ENCODE data around the gene HIC2.
"Not testable (repeated sequence)": the region's sequence is repeated elsewhere in the genome, so short reads cannot be mapped to it uniquely, and the experiment has no call there.

The HIC2 gene

DNA sequence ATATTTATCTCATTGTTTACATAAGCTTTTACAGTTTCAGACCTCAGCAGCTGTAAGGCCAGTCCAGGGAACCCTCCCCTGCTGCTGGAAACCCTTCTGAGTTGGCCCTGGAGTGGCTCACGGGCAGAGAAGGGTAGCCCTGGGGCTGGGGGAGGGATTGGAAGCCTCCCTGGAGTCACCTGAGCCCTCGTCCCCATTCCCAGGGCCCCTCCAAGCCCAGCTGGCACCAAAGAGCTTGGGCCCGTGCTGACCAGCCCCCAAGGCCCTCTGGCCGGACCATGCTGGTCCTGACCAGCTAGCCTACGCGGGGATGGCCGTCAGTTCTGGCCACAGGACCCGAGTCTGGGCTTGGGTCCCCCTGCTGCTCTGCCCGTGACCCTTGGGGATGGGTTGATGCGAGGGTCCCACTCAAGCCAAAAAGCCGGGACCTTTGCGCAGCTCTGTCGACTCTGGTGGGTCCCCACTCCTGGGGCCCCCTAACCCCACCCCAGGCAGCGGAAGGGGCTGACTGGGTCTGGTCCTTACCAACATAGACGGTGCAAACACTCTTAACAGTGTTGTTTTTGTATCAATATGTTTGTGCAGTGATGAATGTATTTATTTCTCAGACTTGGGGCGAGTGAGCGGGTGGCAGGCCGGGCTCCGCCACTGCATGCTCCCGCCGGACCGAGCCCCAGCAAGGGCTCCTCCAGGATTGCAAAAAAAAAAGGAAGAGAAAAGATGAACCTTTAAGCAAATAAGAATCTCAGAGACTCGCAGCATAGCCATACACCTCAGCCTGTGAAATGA lies 32.6 kb downstream of the HIC2 start:
- no peak for DNase-seq (ENCODE audit: low spot score)

DNA sequence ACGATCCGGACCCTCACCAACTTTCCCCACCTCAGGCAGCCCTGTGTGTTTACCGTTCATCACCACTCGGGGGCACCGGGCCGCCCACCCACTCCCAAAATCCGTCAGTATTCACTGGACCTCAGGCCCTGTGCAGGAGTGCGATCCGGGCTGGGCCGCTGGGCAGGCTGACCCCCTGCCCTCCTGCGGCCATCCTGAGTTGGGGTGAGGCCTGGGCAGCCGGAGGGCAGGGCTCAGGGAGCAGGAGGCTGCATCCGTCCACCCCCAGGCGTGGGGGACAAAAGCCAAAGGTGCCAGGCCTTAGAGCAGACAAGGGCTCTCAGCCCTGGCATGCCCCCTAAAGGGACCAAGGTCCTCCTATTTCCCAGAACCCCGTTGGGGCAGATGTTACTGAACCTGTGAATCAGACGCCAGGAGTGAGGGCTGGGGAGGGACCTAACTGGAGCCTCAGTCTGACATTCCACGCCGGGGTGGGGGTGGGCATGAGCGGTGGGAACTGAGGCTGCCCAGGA lies 33.2 kb downstream of the HIC2 start:
- no peak for DNase-seq (ENCODE audit: low spot score)

DNA sequence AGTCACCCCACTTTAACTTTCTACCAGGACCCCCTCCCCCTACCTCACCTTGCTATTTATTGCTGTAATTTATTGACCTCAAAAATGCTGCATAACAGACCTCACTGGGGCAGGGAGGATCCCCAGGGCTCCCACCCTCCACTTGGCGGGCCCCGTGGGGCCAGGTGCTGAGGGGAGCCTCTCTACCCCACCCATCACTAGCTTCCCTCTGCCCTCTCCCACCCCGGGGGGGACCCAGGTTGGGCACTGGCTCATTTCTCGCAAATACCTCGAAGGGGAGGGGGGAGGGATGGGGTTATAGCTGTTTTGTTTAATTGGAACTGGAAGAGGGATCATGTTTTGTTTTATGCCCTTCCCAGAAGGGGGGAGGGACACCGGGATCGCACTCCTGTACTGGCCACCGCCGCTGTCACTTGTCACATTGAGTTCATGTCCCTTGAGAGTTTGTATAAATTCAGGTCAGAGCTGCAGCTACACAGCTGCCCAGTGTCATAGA lies 33.7 kb downstream of the HIC2 start:
- no peak for DNase-seq (ENCODE audit: low spot score)

DNA sequence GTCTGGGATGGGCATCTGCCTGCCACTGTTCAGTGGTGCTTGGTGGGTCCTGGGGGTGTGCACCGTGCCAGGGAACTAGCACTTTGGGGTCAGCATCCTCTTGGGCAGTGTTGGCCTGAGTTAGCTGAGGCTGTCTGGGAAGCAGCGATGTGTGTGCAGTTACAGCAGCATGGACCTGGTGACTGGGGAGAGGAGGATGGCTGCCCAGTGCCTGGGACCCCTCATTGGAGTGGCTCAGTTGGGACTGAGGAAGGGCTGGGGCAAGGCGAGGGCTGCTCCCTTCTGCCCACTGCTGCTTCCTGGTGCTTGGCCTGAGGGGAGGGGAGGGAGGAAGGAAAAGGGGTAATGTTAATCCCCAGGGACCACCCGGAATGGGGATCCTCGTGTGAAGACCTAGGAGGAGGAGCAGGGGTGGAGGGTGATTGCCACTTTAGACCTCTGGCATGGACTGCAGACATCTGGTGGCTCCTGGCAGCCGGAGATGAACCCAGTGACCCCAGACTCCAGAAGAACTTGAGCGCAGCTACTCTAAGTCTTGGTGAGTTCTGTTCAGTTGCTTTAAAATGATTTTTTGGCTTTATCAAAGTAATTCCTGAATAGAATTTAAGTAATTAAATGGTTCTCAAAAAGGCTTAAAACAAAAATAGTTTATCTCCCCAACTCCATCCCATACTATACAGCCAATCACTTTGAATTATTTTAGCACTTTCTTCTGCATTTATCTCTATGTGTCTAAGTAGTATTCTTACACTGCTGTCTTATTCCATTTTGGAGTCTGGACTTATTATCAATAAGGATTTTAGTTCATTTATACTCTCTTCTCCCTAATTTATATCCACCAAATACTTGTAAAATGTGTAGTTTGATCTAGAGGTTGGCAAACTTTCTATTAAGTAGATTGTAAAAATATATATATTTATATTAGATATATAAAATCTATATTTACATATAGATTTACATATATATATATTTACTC lies 34.7 kb downstream of the HIC2 start:
- no peak for DNase-seq (ENCODE audit: low spot score)

DNA sequence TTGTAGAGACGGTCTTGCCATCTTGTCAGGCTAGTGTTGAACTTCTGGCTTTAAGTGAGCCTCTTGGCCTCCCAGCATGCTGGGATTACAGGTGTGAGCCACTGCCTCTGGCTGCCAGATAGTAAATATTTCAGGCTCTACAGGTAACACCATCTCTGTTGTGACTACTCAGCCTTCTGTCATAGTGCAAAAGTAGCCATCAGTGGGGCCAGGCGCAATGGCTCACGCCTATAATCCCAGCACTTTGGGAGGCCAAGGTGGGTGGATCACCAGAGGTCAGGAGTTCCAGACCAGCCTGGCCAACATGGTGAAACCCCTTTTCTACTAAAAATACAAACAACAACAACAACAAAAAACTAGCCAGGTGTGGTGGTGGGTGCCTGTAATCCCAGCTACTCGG lies 35.5 kb downstream of the HIC2 start:
- DNase-seq (ENCODE audit: low spot score): not testable (repeated sequence)

DNA sequence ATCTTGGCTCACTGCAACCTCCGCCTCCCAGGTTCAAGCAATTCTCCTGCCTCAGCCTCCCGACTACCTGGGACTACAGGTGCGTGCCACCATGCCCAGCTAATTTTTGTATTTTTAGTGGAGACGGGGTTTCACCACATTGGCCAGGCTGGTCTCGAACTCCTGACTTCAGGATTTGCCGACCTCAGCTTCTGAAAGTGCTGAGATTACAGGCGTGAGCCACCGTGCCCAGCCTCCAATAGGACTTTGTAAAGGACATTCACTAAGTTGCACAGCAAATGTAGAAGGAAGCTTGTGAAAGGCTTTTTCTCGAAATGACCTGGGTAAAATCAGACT lies 37.8 kb downstream of the HIC2 start:
- not testable (repeated sequence) for DNase-seq (ENCODE audit: low spot score)

DNA sequence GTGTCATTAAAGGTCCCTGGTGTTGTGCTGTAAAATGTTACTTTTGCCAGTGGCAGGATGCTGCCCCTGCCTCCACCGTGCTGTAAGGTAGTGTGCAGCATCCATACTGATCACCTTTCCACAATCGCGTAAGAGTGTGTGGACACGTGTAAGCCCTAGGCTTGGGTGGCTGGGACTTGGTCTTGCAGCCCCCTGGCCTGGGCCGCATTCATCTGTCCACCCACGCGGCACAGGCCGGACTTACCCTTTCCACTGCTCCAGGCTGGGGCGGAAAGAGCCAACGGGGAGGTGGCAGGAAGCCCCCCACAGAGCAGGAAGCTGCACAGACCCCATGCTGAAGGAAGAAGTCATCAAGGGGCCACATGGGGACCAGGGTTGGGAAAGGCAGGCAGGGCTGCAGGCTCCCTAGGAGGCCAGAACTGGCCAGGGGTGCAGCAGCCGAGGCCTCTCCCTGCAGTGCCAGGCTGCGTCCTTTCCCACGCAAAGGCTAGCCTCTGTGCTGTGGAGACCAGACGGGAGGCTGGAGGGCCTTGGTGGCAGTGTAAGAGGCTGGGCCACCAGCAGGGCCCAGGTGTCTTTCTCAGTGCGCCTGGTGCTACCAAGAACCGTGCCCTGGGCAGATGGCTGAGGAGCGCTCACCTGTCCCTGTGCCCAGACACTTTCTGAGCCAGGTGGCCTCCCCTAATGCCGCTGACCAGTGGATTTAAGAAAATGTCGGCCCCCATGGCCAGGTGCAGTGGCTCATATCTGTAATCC lies 38.3 kb downstream of the HIC2 start:
- no peak for DNase-seq (ENCODE audit: low spot score)

DNA sequence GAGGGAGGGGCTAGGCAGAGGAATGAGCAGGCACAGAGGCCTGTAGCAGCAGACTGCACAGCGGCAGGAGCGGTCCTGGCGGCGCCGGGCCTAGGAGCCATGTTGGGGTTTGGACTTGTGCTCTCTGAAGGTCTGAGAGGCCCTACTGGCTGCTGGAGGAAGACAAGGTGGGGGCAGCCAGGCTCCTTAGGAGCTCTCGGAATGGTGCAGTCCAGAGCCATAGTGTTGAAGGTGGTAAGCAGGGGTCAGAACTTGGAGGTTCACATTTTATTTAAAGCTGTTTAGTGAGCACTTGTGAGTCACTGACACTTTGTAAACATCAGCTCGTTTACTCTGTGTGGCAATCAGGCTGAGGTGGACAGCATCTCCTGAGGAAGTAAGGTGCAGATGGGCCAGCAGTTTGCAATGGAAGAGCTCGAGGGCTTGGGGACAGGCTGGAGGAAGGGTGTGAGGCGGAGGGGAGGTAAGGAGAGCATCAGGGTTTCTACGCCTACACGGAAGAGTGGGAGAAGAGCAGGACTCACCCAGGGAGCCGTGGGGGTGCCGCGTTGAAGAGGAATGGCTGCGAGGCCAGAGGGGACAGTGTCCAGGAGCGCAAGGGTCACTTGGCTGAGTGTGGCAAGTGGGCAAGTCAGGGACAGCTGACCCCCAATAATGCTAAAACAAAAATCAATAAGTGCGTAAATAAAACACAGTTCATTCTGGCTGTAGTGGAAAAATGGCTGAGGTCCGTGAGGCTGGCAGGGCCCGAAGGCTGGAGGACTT lies 40.0 kb downstream of the HIC2 start:
- DNase-seq (ENCODE audit: low spot score): no peak

DNA sequence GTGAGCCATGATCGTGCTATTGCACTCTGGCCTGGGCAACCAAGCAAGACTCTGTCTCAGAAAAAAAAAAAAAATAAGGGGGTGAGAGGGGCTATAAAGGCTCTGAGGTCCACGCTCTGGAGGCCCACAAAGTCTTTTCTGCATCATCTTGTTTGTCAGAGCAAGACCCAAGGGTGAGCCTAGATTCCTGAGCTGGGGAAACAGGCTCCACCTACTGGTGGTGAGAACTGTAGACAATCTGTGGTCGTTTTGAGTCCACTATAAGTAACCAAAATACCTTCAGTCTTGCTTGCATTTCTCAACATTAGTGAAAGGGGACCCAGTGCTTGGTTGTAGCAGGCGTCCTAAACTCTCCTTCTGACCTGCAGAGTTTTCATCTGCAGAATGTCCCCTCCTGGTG lies 45.5 kb downstream of the HIC2 start:
- not testable (repeated sequence) for DNase-seq (ENCODE audit: low spot score)

DNA sequence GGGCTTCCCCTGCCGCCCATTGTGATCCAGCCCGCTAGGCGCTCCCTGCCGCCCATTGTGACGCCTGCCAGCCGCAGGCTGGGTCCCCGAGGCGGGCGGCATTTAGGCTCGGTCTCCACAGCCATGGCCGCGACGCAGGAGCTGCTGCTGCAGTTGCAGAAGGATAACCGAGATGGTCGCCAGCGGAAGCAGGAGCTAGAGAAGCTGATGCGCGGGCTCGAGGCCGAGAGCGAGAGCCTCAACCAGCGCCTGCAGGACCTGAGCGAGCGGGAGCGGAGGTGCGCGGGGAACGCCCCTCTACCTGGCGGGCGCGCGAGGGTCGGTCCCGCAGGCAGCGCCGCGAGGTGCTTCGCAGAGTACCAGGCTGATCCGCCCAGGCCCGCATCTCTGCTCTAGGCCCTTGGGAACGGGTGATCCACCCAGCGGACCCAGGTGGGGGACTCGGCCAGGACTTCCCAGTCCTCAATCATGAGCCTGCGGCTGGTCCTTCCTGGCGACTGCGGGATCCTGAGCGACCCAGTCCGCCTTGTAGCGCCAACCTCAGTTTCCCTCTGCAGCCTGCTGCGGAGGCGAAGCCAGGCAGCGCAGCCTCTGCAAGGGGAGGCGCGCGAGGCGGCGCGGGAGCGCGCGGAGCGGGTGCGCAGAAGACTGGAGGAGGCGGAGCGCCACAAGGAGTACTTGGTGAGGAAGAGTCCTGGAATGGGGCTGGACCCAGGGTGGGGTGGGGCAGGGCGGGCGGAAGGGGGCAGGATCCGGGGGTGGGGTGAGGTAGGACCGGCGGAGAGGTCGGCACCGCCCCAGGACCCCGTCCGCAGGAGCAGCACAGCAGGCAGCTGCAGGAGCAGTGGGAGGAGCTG lies 50.4 kb downstream of the HIC2 start, which contains the start of gene TMEM191C:
Gene TMEM191C, plus strand, starts transcription at position 51 of the 857 bp plus-strand sequence. Its CDS starts 73 bp downstream, at position 124.
- DNase-seq (ENCODE audit: low spot score): not testable (repeated sequence)

DNA sequence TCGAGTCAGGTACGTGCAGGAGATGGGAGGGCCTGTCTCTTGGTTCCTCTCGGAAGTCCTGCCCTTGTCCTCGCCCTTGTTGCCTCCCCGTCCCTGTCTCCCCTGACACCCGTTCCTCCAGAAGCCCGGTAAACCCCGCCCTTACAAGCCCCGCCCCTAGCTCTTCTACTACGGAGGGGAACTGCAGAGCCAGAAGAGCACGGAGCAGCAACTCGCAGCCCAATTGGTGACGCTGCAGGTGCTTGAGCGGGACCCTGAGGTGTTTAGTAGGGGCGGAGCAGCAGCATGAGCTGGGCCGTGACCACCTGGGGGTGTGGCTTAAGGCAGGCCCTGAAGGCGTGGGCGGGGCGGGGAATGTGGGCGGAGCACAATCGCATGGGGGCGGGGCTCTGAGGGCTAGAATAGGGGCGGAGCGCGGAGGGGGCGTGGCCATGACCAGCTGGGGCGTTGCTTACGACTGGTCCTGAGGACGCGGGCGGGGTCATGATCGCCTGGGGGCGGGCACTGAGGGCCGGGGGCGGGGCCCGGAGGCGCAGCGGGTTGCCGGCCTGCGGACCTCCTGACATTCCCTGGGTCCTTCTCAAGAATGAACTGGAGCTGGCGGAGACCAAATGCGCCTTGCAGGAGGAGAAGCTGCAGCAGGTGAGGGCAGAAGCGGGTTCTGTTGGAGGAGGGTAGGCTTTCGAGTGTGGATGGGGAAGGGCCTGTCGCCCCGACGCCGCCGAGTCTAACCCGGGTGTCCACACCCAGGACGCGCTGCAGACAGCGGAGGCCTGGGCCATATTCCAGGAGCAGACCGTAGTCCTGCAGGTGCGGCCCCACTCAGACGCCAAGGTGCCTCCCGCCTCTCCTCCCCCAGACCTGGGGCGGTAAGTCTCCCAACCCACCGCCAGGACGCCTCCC lies 51.3 kb downstream of the HIC2 start:
- peak; percentile 81 for DNase-seq (ENCODE audit: low spot score)

DNA sequence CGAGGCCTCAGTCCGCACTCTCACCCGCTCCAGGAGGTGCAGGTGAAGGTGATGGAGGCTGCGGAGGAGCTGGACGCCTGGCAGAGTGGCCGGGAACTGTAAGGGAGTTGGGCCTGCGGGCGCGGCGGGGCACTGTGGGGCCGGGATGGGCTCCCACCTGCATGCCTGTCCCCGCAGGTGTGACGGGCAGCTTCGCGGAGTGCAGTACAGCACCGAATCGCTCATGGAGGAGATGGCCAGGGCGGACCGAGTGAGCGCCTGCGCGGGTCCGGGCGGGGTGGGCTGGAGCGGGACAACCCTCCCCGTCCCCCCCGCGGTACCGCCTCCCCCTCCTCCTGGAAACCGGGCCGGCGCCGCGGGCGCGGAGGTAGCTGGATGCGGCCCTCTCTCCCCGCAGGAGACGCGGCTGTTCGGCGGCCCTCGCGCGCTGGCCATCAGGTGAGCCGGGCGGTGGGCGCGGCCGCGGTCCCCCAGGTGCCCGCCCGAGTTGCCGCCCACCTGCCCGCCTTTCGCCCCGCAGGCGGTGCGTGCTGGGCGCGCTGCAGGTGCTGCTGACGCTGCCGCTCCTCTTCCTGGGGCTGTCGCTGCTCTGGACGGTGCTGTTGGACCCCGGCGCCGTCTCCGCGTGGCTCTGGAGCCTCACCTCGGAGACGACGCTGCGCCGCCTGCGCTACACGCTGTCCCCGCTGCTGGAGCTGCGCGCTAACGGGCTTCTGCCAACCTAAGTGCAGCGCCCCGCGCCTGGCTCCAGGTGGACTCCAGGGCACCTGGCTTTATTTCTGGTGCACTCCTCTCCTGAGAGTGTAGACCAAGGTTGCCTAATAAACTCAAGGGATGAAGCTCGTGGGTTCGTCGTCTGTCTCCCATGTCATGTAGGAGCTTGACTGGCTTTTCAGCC lies 52.2 kb downstream of the HIC2 start:
- not testable (repeated sequence) for DNase-seq (ENCODE audit: low spot score)

DNA sequence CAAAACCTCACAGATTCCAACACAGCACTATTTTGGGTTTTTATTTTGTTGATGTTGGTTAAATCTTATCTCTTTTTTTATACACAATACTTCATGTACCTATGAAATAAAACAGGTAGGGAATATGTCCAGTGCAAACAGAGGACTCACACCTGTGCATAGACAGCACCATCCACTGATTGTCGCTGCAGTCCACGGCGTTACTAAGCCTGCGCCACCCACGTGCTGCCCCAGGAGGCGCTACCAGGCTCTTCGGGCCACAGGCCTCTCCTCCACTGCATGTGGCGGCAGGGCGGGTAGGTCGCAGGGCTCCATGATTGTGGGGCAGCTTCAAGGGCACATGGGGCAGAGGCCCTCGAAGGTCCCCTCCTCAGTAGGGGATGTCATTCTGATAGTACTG lies 55.8 kb downstream of the HIC2 start:
- not testable (repeated sequence) for DNase-seq (ENCODE audit: low spot score)

DNA sequence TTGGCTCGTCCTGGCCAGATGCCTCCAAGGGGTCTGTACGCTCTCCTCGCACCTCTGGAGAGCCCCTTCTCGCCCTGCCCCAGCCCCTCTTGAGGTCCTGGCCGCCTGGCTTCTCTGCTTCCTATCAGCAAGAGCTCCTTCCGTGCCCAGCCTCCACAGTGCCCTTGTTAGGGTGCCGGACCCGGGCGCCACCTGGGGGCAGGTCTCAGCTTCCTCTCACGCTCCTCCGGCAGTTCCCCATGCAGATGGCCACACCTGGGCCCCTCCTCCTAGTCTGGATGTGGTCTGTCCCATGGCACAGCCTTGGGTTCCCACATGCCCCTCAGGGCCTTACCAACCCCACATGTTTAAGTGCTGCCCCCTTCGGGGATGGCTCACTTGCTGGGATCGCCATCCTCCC lies 56.5 kb downstream of the HIC2 start:
- DNase-seq (ENCODE audit: low spot score): not testable (repeated sequence)

DNA sequence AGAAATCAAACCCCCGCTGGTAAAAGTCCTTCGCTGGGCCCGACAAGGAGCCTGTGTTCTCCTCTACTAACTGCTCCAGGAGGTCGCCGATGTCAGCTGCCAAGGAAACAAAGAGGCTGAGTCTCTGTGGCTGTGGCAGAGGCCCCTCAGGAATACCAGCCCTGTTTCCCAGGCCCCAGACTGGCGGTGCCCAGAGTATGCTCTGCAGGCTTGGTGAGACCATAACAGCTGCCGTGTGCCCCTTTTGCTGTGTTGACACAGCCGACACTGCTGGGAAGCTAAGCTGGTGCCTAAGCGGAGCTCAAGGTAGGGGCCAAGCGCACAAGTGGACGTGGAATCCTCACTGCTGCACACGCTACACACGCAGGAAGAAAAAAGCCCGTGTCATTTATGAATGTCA lies 66.9 kb downstream of the HIC2 start:
- DNase-seq (ENCODE audit: low spot score): not testable (repeated sequence)

DNA sequence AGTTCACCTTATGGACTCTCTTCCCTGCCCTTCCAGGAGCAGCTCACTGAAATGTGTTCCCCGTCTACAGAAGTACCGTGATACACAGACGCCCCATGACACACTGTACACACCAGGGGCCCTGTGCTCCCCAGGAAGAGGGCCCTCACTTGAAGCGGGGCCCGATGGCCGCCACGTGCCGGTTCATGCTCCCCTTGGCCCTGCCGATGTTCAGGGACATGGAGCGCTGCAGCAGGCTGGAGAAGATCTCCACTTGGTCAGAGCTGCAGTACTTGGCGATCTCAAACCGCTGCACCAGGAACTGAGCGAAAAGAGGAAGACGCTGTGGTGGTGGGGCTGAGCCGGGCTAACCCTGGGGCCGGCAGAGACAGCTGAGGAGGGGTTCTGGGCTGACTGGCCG lies 70.6 kb downstream of the HIC2 start:
- not testable (repeated sequence) for DNase-seq (ENCODE audit: low spot score)

DNA sequence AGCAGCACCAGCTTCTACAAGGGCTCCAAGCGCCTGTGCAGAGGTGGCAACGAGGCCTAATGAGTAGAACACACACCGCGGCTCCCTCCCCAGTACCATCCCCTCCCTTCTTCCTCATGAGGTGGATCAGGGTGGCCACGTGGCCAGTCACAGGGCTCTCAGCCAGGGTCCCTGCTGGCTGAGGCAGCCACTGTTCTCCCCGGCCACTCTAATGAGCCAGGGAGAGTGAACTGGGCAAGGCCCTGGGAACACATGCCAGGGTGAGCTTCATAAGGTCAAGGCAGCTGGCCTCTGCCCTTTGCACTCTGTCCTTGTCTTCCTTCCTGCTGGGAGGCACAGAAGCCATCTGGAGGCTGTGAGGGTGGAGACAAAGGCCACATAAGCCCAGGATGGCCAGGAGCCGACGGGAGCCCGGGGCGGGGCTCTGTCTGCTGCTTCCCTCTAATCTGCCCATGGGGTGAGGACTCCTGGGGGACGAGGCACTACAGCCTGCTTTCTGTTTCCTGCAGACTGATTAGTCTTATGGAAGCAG lies 72.0 kb downstream of the HIC2 start:
- not testable (repeated sequence) for DNase-seq (ENCODE audit: low spot score)

DNA sequence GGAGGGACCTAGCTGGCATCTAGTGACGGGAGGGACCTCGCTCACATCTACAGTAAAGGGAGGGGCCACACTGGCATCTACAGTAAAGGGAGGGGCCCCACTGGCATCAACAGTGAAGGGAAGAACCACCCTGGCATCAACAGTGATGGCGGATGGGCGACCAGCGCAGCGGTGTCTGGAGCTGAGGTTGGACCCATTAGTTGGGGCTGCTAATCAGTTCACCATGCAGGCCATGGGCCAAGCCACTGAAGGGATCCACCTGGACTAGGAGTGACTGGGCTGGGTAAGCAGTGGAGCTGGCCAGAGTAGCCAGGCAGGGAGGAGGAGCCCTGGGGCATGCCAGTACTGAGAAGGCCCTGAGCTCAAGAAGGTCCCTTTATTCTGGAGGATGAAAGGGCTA lies 73.4 kb downstream of the HIC2 start:
- DNase-seq (ENCODE audit: low spot score): peak; percentile 2

Measured in hematopoietic multipotent progenitor cell treated with erythropoietin and hydrocortisone succinate and interleukin-3 and kit ligand, for 17 days (in vitro differentiated cells).